Nephron (organoid): ENCODE results near the gene CERS6.

Experiments used
- H3K27ac Mint-ChIP-seq, 3 experiments: 2 replicates each; pipeline ENCODE4 v1.8.0; 2020; ENCODE audit warnings: mixed read lengths in 3 of 3, mild to moderate bottlenecking in 2 of 3, moderate library complexity in 1 of 3
- H3K27me3 Mint-ChIP-seq: 2 replicates; pipeline ENCODE4 v1.8.0; 2021; ENCODE audit warnings: low read depth, mild to moderate bottlenecking, moderate library complexity, mixed read lengths
- H3K36me3 Mint-ChIP-seq: 2 replicates; pipeline ENCODE4 v1.8.0; 2020; ENCODE audit warnings: low read depth, mixed read lengths
- H3K4me1 Mint-ChIP-seq: 2 replicates; pipeline ENCODE4 v1.8.0; 2020; ENCODE audit warnings: mixed read lengths
- H3K4me3 Mint-ChIP-seq, 3 experiments: 2 replicates each; pipeline ENCODE4 v1.8.0; 2020; ENCODE audit warnings: mild to moderate bottlenecking in 3 of 3, mixed read lengths in 3 of 3, moderate library complexity in 2 of 3
- H3K9me3 Mint-ChIP-seq: 2 replicates; pipeline ENCODE4 v1.8.0; 2020; ENCODE audit warnings: mixed read lengths
- TF ChIP-seq, protein P1 (sequence below), 3 experiments: fragments of 200-600 bp; sonication (generic); IDR thresholded peaks; one replicate each; pipeline ENCODE4 v1.5.0; 2021; ENCODE audit warnings: antibody characterized with exemption in 3 of 3; ENCODE audit not compliant: unreplicated experiment in 3 of 3

Gene CERS6

DNA sequence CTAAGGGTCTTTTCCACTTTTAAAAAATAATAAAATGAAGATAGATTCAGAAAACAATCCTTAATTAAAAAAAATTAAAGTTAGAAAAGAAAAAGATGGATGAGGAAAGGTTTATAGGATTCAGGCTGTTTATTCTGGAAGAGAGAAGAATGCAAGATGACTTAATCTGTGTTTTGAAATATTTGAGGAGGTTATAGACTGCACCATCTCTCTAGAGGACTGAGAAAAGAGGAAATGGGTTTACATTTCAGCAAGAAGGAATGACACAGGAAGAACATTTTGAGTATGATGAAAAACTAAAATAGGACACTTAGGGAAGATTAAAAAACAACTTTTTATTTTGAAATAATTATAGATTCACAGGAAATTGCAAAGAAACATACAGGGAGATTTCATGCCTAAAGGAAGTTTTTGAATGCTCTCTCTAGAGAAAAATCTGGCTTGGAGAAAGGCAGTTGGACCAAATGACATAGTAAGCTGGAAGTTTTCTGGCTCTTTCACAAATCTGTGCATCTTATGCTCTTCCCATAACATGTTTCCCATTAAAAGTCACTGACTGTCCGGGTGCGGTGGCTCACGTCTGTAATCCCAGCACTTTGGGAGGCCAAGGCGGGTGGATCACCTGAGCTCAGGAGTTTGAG, 75.0 kb downstream of the CERS6 start:
- Mint-ChIP-seq H3K4me3 (no peak overlapping the region), H3K9me3 (peaks cover 3% of the 10 kb centered on the region)
- TF ChIP-seq, protein P1, sequence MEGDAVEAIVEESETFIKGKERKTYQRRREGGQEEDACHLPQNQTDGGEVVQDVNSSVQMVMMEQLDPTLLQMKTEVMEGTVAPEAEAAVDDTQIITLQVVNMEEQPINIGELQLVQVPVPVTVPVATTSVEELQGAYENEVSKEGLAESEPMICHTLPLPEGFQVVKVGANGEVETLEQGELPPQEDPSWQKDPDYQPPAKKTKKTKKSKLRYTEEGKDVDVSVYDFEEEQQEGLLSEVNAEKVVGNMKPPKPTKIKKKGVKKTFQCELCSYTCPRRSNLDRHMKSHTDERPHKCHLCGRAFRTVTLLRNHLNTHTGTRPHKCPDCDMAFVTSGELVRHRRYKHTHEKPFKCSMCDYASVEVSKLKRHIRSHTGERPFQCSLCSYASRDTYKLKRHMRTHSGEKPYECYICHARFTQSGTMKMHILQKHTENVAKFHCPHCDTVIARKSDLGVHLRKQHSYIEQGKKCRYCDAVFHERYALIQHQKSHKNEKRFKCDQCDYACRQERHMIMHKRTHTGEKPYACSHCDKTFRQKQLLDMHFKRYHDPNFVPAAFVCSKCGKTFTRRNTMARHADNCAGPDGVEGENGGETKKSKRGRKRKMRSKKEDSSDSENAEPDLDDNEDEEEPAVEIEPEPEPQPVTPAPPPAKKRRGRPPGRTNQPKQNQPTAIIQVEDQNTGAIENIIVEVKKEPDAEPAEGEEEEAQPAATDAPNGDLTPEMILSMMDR (IDR thresholded peaks at IDR 0.05; ENCODE audit: unreplicated experiment in 3 of 3), result no peak

DNA sequence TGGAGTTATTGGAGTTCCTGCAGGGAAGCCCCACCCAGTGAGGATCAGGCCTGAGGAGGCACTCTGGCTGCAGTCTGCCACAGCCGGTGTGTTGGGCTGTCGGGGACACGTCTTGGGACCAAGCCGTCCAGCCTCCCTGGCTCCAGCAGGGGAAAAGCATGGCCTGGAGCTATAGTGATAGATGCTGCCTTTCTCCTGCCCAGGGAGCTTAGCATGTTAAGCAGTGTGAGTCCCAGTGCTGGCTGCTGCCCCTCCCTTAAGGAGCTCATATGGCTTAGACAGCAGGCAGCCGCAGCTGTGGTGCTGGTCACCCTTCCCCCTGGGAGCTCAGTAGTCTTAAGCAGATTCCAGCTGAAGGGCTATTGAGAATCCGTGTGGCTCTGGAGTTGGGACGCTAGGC, 78.9 kb downstream of the CERS6 start:
- Mint-ChIP-seq H3K36me3 (peaks cover 40% of the 10 kb centered on the region), H3K4me1 (peaks cover 15% of the 10 kb centered on the region), H3K27me3 (no peaks in the 10 kb centered on the region), H3K9me3 (peaks cover 15% of the 10 kb centered on the region), H3K4me3 (no peak overlapping the region), H3K27ac (no peak overlapping the region)
- TF ChIP-seq, protein P1 (IDR thresholded peaks at IDR 0.05; ENCODE audit: unreplicated experiment in 3 of 3), result no peak

More for the DNA sequence above, 75.0 kb downstream of the CERS6 start:
- Mint-ChIP-seq H3K27ac (peak overlapping the region; percentile 3 to 36 (median 16)), H3K27me3 (no peaks in the 10 kb centered on the region), H3K4me1 (peaks cover 47% of the 10 kb centered on the region), H3K36me3 (peaks cover 22% of the 10 kb centered on the region)

DNA sequence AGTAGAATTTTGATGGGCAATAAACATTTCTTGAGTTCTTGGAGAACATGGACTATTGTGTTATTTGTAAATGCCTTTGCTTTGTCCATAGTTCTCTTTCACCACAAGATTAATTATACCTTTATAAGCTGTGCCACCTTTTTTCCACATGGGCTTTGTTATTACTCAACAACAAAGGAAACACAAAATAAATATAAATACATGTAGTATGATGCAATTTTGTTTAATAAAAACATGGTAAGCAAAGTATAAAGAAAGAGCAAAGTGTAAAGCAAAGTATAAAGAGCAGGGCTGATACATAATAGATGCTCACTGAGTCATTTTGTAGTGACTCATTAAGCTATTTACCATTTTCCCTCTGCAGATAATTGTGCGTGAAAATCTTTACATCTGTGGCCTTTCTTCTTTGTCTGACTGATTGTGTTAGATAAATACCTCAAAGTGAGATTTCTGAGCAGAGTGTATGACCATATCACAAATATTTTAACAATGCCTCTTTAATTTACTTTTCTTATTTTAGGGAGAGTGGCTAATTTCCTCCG, 80.9 kb downstream of the CERS6 start:
- TF ChIP-seq, protein P1 (IDR thresholded peaks at IDR 0.05; ENCODE audit: unreplicated experiment in 3 of 3), result no peak
- Mint-ChIP-seq H3K4me1 (no peaks in the 10 kb centered on the region), H3K27me3 (no peaks in the 10 kb centered on the region), H3K36me3 (peaks cover 60% of the 10 kb centered on the region), H3K4me3 (no peak overlapping the region), H3K9me3 (peaks cover 33% of the 10 kb centered on the region), H3K27ac (no peak overlapping the region)

DNA sequence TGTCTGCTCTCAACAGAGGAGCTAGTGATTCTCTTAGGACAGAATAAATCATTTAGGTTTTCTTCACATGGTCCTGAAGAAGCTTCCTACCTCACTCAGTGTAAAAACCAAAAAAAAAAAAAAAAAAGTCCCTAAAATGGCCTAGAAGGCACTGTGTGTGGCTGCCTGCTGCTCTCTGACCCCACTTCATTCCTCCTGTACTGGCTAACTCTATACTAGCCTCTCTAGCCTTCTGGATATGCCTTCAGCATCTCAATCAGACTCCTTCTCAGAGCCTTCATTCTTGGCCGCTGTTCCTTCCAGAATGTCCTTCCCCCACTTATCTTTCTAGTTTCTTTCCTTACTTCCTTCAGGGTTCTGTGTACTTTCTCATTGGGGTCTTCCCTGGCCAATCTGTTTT, 82.1 kb downstream of the CERS6 start:
- H3K27ac Mint-ChIP-seq, result no peak overlapping the region
- H3K4me1 Mint-ChIP-seq, result no peaks in the 10 kb centered on the region
- TF ChIP-seq, protein P1 (IDR thresholded peaks at IDR 0.05; ENCODE audit: unreplicated experiment in 3 of 3), result no peak
- H3K27me3 Mint-ChIP-seq, result no peaks in the 10 kb centered on the region
- no peak overlapping the region for H3K4me3 Mint-ChIP-seq
- peaks cover 32% of the 10 kb centered on the region for H3K9me3 Mint-ChIP-seq
- H3K36me3 Mint-ChIP-seq, result peaks cover 62% of the 10 kb centered on the region

DNA sequence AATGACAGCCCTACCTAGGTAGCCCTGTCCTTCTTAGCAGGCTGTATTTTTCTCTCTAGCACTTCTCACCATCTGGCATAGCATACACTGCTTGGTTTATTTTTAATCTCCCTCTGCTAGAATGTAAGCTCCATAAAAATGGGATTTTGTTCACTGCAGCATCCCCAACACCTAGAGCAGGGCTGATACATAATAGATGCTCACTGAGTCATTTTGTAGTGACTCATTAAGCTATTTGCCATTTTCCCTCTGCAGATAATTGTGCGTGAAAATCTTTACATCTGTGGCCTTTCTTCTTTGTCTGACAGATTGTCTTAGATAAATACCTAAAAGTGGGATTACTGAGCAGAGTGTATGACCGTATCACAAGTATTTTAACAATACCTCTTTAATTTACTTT, 82.5 kb downstream of the CERS6 start:
- H3K27ac Mint-ChIP-seq, result no peak overlapping the region
- no peaks in the 10 kb centered on the region for H3K4me1 Mint-ChIP-seq
- H3K36me3 Mint-ChIP-seq, result peaks cover 58% of the 10 kb centered on the region
- TF ChIP-seq, protein P1 (IDR thresholded peaks at IDR 0.05; ENCODE audit: unreplicated experiment in 3 of 3), result no peak
- H3K9me3 Mint-ChIP-seq, result peaks cover 30% of the 10 kb centered on the region
- no peaks in the 10 kb centered on the region for H3K27me3 Mint-ChIP-seq
- H3K4me3 Mint-ChIP-seq, result no peak overlapping the region

DNA sequence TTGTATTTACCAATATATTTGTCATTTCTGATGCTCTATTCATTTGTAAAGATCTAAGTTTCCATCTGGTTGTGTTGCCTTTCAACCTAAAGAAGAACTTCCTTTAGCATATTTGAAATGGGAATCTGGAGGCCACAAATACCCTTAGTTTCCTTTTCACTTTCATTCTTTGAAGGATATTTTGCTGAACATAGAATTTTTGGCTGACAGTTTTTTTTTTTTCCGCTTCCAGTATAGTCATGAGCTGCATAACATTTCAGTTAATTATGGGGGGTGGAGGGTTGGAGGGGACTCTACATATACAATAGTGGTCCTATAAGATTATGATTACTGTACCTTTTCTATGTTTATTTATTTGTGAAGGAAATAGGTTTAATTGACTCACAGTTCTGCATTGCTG, 83.9 kb downstream of the CERS6 start:
- TF ChIP-seq, protein P1 (IDR thresholded peaks at IDR 0.05; ENCODE audit: unreplicated experiment in 3 of 3), result no peak
- no peaks in the 10 kb centered on the region for H3K27me3 Mint-ChIP-seq
- no peaks in the 10 kb centered on the region for H3K4me1 Mint-ChIP-seq
- H3K27ac Mint-ChIP-seq, result no peak overlapping the region
- H3K4me3 Mint-ChIP-seq, result no peak overlapping the region
- peaks cover 30% of the 10 kb centered on the region for H3K9me3 Mint-ChIP-seq
- H3K36me3 Mint-ChIP-seq, result peaks cover 46% of the 10 kb centered on the region
